Astrocyte of the cerebellum (primary cell): ENCODE measurements around the gene DDI2.
A peak's percentile ranks its signal among the peaks of the same experiment; 100 is the strongest.
"Not testable (repeated sequence)": the region's sequence is repeated elsewhere in the genome, so short reads cannot be mapped to it uniquely, and the experiment has no call there.

Source experiments
- DNase-seq: peaks from one replicate; pipeline ENCODE4 v3.0.0-alpha.2; 2011; ENCODE audit warnings: low read depth
- H3K4me3 ChIP-seq: 2 replicates; pipeline ENCODE4 v1.5.1; 2011; ENCODE audit warnings: mild to moderate bottlenecking, low read depth, low read length, moderate library complexity
- in situ Hi-C: cut with HindIII; loops from 2 replicates; pipeline ENCODE4 v1.10.0; 2017; ENCODE audit warnings: low sequenced_read_pairs
- TF ChIP-seq, protein P1 (sequence below): IDR thresholded peaks from 2 replicates; pipeline ENCODE4 v1.5.1; 2012; ENCODE audit warnings: low read length, low read depth, moderate library complexity, mild to moderate bottlenecking; ENCODE audit errors: missing control alignments

DDI2 gene

DNA sequence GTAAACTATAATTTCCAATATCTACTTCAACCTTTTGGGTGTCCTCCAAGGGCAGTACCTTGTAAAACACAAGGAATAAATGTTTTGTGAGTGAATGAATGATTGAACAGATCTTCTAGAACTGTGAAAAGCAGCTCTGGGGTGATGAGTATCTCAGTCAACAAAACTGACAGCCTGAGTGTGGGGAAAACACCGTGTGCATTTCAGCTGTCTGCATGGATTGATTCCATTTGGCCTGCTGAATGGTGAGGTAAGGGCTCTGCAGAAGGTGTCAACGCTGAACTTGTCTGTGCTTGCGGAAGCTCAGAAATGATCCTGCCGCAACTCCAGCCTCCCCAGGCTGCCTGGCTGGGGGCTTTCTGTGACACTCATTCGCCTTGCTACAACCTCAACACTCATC is 25.0 kb upstream of the DDI2 start:
- TF ChIP-seq, protein P1, sequence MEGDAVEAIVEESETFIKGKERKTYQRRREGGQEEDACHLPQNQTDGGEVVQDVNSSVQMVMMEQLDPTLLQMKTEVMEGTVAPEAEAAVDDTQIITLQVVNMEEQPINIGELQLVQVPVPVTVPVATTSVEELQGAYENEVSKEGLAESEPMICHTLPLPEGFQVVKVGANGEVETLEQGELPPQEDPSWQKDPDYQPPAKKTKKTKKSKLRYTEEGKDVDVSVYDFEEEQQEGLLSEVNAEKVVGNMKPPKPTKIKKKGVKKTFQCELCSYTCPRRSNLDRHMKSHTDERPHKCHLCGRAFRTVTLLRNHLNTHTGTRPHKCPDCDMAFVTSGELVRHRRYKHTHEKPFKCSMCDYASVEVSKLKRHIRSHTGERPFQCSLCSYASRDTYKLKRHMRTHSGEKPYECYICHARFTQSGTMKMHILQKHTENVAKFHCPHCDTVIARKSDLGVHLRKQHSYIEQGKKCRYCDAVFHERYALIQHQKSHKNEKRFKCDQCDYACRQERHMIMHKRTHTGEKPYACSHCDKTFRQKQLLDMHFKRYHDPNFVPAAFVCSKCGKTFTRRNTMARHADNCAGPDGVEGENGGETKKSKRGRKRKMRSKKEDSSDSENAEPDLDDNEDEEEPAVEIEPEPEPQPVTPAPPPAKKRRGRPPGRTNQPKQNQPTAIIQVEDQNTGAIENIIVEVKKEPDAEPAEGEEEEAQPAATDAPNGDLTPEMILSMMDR: no peak
- no peak for DNase-seq

GRCh38 chr1:15595809-15596617 is 21.2 kb upstream of the DDI2 start:
- H3K4me3 ChIP-seq: no peak overlapping the region
- TF ChIP-seq, protein P1: no peak
- in situ Hi-C loops: no loop called here
- no peak for DNase-seq

More for the DNA sequence above, 25.0 kb upstream of the DDI2 start:
- in situ Hi-C loops: no loop called here
- H3K4me3 ChIP-seq: no peak overlapping the region

DNA sequence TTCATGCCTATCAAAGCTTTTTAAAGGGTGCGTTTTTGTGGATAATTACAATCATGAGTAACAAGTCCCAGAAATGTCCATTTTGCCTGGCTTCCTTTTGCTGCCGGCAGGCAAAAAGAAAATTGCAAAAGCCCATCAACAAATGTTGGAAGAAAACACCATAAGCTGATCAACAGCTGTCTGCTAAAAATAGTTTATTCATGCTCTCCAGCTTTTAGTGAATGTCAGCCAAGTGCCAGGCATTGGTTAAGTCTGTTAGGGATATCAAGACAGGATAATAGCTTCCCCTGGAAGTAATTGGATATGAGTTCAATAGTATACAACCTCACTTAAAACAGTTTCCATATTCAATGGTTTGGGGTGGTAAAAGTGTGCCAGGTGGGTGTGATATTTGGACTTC is 18.8 kb upstream of the DDI2 start:
- DNase-seq: no peak
- in situ Hi-C loops: no loop called here
- TF ChIP-seq, protein P1: no peak
- H3K4me3 ChIP-seq: no peak overlapping the region

DNA sequence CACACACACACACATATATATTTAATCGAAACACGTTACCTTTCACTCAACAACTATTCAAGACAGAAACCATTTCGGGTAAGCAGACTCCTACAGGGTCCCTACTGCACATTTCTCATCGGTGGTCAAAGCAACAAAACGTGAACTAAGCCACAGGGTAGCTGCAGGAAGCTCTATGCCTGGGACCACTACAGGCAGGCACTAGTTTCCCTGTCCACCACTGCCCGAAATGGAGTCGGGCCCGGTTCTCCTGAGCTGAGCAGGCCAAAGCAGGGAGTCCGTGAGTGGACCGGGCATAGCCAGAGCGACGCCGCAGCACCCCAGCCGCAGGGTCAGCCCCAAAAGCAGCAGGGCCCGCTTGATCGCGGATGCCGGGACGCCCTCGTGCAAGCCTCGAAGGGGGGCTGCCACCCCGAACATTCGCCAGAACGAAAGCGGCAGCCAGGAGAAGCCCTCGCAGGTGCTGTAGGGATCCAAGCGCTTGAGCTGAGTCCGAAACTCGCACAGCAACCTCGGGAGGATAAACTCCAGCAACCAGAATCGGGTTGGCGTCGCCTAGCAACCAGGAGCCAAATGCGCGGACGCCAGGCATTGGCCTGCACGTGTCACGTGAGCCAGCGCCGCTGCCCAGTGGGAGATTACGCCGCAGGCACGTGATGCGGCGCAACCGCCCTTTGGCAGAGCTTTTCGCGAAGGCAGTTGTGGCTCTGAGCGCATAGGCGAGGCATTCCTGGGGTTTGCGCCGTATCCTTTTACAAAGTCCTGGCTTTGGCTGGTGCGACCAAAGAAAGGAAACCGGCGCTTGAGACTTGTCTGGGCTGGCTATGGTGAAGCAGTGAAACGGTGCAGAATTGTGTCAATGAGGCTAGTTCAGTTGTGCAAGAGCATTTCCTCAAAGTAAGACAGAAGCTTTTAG is 13.9 kb upstream of the DDI2 start:
- in situ Hi-C loops: no loop called here
- peak; percentile 92 for DNase-seq
- peak overlapping the region; percentile 85 for H3K4me3 ChIP-seq
- TF ChIP-seq, protein P1: no peak

GRCh38 chr1:15603966-15604282 is 13.3 kb upstream of the DDI2 start:
- in situ Hi-C loops, DNase-seq: not testable (repeated sequence)
- H3K4me3 ChIP-seq: peak overlapping the region; percentile 85

- H3K4me3 ChIP-seq, in situ Hi-C loops, DNase-seq: not testable (repeated sequence)
These were observed 12.9 kb upstream of the DDI2 start for GRCh38 chr1:15604400-15604799.

DNA sequence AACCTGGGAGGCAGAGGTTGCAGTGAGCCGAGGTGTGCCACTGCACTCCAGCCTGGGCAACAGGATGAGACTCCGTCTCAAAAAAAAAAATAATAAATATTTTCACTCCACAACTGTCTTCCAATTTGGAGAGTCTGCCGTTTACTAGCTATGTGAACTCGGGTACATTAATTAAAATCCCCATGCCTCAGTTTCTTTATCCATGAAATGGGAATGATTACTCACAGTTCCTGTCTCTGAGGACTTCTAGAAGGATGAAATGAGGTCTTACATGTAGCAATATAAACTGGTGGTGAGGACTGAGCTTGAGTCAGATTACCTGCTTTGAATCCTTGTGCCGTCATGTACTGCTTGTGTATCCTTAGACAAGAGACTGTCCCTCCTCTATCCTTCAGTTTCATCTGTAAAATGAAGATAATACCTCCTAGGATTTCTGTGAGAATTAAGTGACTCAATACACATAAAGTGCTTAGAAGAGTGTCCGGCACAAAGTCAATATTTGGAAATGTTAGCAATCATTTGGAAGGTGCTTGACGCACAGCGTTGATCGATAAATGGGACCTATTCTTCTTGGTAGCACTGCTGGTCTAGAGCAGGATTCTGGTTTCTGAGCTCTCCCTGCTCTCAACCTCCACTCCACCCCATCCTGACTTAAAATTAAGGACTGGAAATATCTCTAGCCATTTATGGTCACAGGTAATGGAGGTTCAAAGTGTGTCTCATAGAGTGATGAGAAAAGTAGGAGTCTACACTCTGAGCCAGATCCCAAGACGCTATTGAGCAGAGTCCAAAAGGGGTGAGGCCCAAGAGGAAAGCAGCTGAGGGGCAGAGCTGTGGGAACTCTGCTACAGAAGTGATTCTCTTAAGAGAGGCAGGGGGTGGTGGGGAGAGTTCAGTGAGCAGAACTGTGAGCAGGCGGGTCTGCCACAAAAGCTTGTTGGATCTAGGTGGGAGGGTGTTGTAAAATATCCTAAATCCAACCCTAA is 11.6 kb upstream of the DDI2 start:
- DNase-seq: no peak
- H3K4me3 ChIP-seq: no peak overlapping the region
- TF ChIP-seq, protein P1: no peak
- in situ Hi-C loops: no loop called here
